PC-3 (cell line): Measurements from ENCODE around the gene NTN3. TPM values are rescaled to one million over a fixed set of nuclear protein-coding genes. Genes with fewer than 3 reads are reported as not detected.

ENCODE experiments used
- ATAC-seq: fragments of 200-7000 bp; cut with Tn5 transposase; 2 replicates; pipeline ENCODE4 v1.9.1; 2020; ENCODE audit warnings: mild to moderate bottlenecking, moderate library complexity
- BruUV-seq: library from RNA; stranded (reverse); fragments of 400-500 nt; replicated peaks from 2 replicates; lab custom pipeline; 2021; lab: Mats Ljungman, UMichigan
- CTCF ChIA-PET: fragments of 300-600 bp; sonication (Branson Sonifier 250); formaldehyde crosslinking; loops from one replicate; lab custom pipeline; 2022; ENCODE audit warnings: antibody characterized with exemption; lab: Charles Lee
- POLR2A ChIA-PET: fragments of 300-600 bp; sonication (Branson Sonifier 250); formaldehyde crosslinking; loops from one replicate; lab custom pipeline; 2022; ENCODE audit warnings: antibody characterized with exemption; ENCODE audit not compliant: unreplicated experiment; lab: Charles Lee
- DNase-seq: peaks from one replicate; pipeline ENCODE4 v3.0.0-alpha.2; 2015
- H2AFZ ChIP-seq: fragments of 300-600 bp; sonication (generic); 2 replicates; pipeline ENCODE4 v1.6.0; 2016; ENCODE audit warnings: antibody characterized with exemption, low read length
- H3F3A ChIP-seq: fragments of 300-600 bp; sonication (generic); one replicate; pipeline ENCODE4 v1.6.0; 2017; ENCODE audit warnings: antibody characterized with exemption, low read length, control low read depth, mild to moderate bottlenecking; ENCODE audit not compliant: unreplicated experiment
- H3K27ac ChIP-seq: fragments of 300-600 bp; sonication (generic); 2 replicates; pipeline ENCODE4 v1.5.1; 2016; ENCODE audit warnings: mild to moderate bottlenecking, low read length
- H3K27me3 ChIP-seq: fragments of 300-600 bp; sonication (generic); 2 replicates; pipeline ENCODE4 v1.6.1; 2016; ENCODE audit warnings: low read length, mixed read lengths
- H3K36me3 ChIP-seq: fragments of 300-600 bp; sonication (generic); 2 replicates; pipeline ENCODE4 v1.6.1; 2016; ENCODE audit warnings: low read depth, mixed run types, low read length, mixed read lengths
- H3K4me1 ChIP-seq: fragments of 300-600 bp; sonication (generic); 2 replicates; pipeline ENCODE4 v1.5.1; 2016; ENCODE audit warnings: low read length; ENCODE audit not compliant: insufficient read depth
- H3K4me2 ChIP-seq: fragments of 300-600 bp; sonication (generic); 2 replicates; pipeline ENCODE4 v1.6.0; 2016; ENCODE audit warnings: low read length
- H3K4me3 ChIP-seq: fragments of 300-600 bp; sonication (generic); 2 replicates; pipeline ENCODE4 v1.5.1; 2016; ENCODE audit warnings: mild to moderate bottlenecking, low read length, mixed read lengths
- H3K79me2 ChIP-seq: fragments of 300-600 bp; sonication (generic); 2 replicates; pipeline ENCODE4 v1.6.1; 2017; ENCODE audit warnings: low read length, mixed read lengths
- H3K9ac ChIP-seq: fragments of 300-600 bp; sonication (generic); 2 replicates; pipeline ENCODE4 v1.6.0; 2016; ENCODE audit warnings: mild to moderate bottlenecking, low read length
- H3K9me2 ChIP-seq: fragments of 300-600 bp; sonication (generic); replicated peaks from 2 replicates; pipeline ENCODE4 v1.6.1; 2016; ENCODE audit warnings: mixed run types, low read length, mixed read lengths
- H3K9me3 ChIP-seq: fragments of 300-600 bp; sonication (generic); 2 replicates; pipeline ENCODE4 v1.6.1; 2016; ENCODE audit warnings: low read length, mixed read lengths
- H4K20me1 ChIP-seq: fragments of 300-600 bp; sonication (generic); 2 replicates; pipeline ENCODE4 v1.6.1; 2016; ENCODE audit warnings: low read length, mixed read lengths
- EZH2 ChIP-seq: fragments of 300-600 bp; sonication (generic); IDR thresholded peaks from one replicate; pipeline ENCODE4 v1.6.1; 2017; ENCODE audit warnings: antibody characterized with exemption, mild to moderate bottlenecking, low read length; ENCODE audit not compliant: unreplicated experiment
- EZH2phosphoT487 ChIP-seq: fragments of 300-600 bp; sonication (generic); IDR thresholded peaks from 2 replicates; pipeline ENCODE4 v1.6.1; 2018; ENCODE audit warnings: mild to moderate bottlenecking, antibody characterized with exemption, low read length, borderline replicate concordance
- intact Hi-C: fragments of 100-400 bp; cut with micrococcal nuclease; formaldehyde crosslinking; loops from 2 replicates; pipeline ENCODE4 v1.9.0; 2023
- total RNA-seq: library from RNA; depleted of rRNA; stranded (reverse); fragments of >200 nt; gene quantifications from 2 replicates; pipeline ENCODE4 v1.2.3, GENCODE V29; 2014
- TF ChIP-seq, protein P1 (sequence below): fragments of 300-600 bp; sonication (generic); conservative IDR thresholded peaks from 2 replicates; pipeline ENCODE4 v1.5.1; 2017; ENCODE audit warnings: antibody characterized with exemption, low read depth, mild to moderate bottlenecking, low read length

Gene NTN3
- total RNA-seq, 1 experiment from 2014 or later, result not detected

DNA sequence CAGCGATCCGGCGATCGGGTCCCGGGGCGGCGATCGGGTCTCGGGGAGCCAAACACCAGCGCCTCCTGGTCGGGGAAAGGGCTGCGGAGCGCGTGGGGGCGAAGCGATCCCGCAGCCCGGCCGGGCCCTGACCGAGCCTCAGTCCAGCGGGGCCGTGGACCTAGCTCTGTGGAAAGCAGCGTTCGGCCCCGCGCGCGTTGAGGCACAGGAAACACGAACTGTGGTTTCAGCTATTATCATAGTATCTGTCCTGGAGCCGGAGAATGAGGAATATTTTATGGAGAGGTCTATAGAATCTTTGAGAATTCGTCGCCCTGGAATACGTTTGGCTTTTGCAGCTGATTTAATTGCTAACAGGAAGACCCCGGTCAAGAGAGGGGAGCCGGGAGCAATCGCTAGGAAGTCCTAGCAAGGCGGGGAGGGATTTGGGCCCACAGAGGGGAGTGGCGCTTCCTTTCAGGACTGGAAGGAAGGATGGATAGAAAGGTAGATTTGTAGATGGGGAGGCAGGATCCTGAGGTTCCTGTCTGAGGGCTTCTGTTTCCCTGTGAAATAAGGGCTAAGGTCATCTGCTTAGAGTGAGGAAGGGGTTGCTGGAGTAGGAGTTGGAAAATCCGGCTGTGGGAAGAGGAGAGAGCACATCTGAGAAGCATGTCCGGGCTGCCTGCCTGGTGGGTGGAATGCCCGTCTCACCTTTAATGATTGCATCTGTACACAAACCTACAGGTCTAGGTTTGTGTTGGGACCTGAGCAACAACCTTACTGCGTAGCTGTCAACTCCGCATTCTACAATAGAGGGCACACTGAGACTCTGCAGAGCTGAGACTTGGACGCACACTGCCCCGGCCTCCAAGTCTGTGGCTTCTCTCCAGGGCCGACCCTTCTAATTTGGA, 41.1 kb upstream of the NTN3 start:
- H3K4me2 ChIP-seq, result peak overlapping the region; percentile 94
- ChIA-PET POLR2A (no interaction called here), CTCF (interaction anchor here (0.6 to 1.2 kb wide), 2 partner anchors 28 to 71 kb away, joined by 3 read pairs; no protein-coding TSS in a partner anchor)
- H3F3A ChIP-seq, result no peaks in the 10 kb centered on the region
- no peak overlapping the region for H3K27ac ChIP-seq
- peaks cover 8% of the 10 kb centered on the region; the same call in 1 of the 2 replicates for H4K20me1 ChIP-seq
- H3K9ac ChIP-seq, result peak overlapping the region; percentile 88
- H3K9me3 ChIP-seq, result no peaks in the 10 kb centered on the region
- H3K4me1 ChIP-seq, result peaks cover 13% of the 10 kb centered on the region
- H3K9me2 ChIP-seq, result no peaks in the 10 kb centered on the region
- H3K36me3 ChIP-seq, result peaks cover 10% of the 10 kb centered on the region; the same call in 1 of the 2 replicates
- intact Hi-C loops, result loop anchor here (1.0 to 2.0 kb wide), 2 partner anchors 71 to 89 kb away; partner anchors contain the start of gene ABCA3
- DNase-seq (peak; percentile 45), ATAC-seq (peak; percentile 35)
- H2AFZ ChIP-seq, result peak overlapping the region; percentile 87
- H3K27me3 ChIP-seq, result no peaks in the 10 kb centered on the region
- TF ChIP-seq, protein P1, sequence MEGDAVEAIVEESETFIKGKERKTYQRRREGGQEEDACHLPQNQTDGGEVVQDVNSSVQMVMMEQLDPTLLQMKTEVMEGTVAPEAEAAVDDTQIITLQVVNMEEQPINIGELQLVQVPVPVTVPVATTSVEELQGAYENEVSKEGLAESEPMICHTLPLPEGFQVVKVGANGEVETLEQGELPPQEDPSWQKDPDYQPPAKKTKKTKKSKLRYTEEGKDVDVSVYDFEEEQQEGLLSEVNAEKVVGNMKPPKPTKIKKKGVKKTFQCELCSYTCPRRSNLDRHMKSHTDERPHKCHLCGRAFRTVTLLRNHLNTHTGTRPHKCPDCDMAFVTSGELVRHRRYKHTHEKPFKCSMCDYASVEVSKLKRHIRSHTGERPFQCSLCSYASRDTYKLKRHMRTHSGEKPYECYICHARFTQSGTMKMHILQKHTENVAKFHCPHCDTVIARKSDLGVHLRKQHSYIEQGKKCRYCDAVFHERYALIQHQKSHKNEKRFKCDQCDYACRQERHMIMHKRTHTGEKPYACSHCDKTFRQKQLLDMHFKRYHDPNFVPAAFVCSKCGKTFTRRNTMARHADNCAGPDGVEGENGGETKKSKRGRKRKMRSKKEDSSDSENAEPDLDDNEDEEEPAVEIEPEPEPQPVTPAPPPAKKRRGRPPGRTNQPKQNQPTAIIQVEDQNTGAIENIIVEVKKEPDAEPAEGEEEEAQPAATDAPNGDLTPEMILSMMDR, result peak; percentile 29; the same call in 1 of the 2 replicates
- no peak for TF ChIP-seq EZH2
- TSS peak; percentile 40 for BruUV-seq
- peaks cover 32% of the 10 kb centered on the region for H3K79me2 ChIP-seq
- H3K4me3 ChIP-seq, result peak overlapping the region; percentile 91

DNA sequence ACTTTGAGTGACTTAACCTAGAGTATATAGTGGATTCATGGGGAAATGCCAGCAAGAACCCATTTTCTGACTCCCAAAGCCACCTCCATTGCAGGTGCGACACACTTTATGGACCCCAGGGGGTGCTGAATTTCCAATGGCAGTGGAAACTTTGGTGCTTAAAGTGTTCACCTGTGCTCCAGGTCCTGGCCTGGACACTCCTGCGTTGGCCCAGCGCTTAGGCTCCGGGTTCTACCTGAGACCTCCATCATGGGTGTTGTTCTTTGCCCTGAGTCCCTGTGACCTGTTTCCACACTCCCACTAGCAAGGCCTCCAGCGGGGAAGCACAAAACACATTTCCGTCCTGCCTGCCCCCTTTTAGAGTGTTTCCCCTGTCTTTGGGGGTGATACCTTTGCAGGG, 38.8 kb upstream of the NTN3 start:
- DNase-seq (no peak), ATAC-seq (no peak)
- BruUV-seq, result no TSS peak
- no peaks in the 10 kb centered on the region for H3K27me3 ChIP-seq
- H3K4me3 ChIP-seq, result no peak overlapping the region
- POLR2A ChIA-PET, result no interaction called here
- H3K79me2 ChIP-seq, result peaks cover 32% of the 10 kb centered on the region
- no peaks in the 10 kb centered on the region for H3K9me2 ChIP-seq
- no peaks in the 10 kb centered on the region for H3F3A ChIP-seq
- peaks cover 22% of the 10 kb centered on the region; the same call in 1 of the 2 replicates for H3K36me3 ChIP-seq
- H4K20me1 ChIP-seq, result peaks cover 8% of the 10 kb centered on the region; the same call in 1 of the 2 replicates
- intact Hi-C loops, result no loop called here
- H3K4me2 ChIP-seq, result no peak overlapping the region
- no peak overlapping the region for H3K9ac ChIP-seq
- CTCF ChIA-PET, result no interaction called here
- no peak overlapping the region for H2AFZ ChIP-seq
- peaks cover 9% of the 10 kb centered on the region for H3K4me1 ChIP-seq
- H3K27ac ChIP-seq, result no peak overlapping the region
- TF ChIP-seq EZH2phosphoT487 (no peak), EZH2 (no peak)
- TF ChIP-seq, protein P1, result no peak; the same call in 1 of the 2 replicates
- no peaks in the 10 kb centered on the region for H3K9me3 ChIP-seq
